RPMI8226 (cell line): ENCODE measurements around the gene POFUT2.

ENCODE experiments used
- DNase-seq: peaks from one replicate; pipeline ENCODE4 v3.0.0-alpha.2; 2015

The POFUT2 gene

DNA sequence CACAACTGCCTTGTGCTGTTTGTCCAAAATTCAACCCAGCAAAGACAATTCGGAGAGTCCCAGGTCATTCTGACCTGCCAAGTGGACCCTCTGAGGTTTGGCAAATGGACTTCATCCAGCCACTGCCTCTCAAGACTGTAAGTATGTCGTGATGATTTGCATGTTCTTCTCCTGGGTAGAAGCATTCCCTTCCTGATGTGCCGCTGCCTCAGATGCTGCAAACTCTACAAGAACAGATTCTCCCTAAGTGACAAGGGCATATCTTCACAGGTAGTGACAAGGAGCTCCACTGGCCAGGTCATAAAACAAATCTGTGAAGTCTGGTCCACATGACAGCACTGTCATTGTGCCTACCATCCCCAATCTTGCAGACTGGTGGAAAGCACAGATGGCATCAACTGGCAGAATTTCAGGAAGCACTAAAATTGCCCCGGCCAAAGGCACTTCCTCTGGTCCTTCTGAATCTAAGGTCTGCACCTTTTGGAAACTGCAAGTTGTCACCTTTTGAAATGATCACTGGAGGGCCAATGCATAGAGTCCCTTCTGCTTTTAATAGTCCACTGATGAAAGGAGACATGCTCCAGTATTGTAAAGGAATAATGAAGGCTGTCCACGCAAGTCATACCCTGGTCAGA is 27.4 kb downstream of the POFUT2 start:
- DNase-seq: peak; percentile 50

GRCh38 chr21:45259206-45259840 is 28.4 kb downstream of the POFUT2 start:
- no peak for DNase-seq

GRCh38 chr21:45258466-45258865 is 29.2 kb downstream of the POFUT2 start:
- DNase-seq: no peak

- no peak for DNase-seq
These were observed 29.9 kb downstream of the POFUT2 start for GRCh38 chr21:45257673-45258341.

DNA sequence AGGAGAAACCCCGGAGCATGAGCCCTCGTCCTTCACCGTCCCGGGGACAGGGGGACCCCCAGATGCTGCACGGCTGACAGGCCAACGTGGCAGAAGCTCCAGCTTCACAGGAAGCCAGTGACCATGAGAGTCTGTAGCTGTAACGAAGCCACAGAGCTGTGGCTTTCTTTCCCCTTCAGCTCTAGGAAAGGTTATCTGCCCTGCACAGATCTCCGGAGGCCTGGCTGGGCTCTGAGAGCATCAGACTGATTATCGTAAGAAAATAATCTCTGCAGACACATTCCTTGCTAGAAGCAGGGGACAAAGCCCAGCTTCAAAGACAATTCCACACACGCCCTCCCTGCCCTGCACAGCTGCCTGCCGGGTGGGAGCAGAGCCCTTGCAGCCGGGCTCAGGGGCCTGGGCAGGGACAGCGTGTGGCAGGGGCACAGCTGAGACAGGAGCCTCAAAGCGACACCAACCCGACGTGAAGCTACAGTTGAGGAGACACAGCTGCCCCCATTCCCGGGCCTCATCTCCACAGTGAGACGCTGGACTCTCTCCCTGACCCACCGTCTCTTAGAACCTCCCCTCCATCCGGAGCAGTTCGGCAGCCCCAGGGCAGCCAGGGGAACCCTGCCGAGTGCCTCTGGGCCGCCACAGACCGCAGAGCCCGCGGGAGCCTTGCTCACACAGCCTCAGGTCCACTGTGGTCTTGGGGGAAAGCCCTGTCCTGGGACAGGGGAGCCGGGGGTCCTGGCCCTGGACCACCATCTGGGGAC is 30.6 kb downstream of the POFUT2 start:
- DNase-seq: no peak

DNA sequence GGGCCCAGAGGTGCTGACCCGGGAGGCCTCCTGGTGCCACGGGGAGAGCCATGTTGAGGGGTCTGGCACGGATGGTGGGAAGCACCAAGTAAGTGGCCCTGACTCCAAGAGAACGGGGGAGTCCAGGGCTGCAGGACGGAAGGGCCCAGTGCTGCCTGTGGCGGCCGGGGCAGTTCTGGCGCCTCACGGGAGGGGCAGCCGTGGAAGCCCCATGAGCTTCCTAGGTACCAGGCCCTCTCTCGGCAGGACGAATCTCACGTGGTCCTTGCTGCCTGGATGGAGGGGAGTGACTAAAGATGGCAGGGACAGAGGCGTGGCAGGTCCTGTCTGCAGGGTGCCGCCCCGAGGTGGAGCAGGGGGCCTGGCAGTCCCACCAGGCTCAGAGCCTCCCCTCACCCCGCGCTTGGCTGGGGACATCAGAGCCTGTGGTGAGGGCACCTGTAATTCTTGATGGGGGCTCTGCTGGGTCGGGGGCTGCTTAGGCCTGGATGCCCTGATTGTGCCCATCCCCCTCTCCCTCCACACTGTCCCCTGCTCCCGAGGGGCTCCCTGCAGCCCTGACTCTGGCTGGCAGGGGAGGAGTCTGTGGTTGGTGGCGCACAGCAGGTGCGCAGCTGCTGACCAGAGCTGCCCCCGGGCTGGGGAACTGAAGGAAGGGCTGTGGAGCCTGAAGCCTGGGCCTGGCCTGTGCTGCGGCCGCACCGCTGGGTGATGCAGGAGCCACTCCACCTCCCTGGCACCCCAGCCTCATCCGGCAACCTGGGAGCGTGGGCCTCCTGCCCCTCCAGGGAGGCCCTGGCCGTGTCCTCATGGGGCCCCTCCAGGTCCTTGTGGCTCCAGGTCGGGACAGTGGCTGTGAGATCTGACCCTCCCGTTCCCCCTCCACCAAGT is 31.4 kb downstream of the POFUT2 start:
- DNase-seq: no peak

DNA sequence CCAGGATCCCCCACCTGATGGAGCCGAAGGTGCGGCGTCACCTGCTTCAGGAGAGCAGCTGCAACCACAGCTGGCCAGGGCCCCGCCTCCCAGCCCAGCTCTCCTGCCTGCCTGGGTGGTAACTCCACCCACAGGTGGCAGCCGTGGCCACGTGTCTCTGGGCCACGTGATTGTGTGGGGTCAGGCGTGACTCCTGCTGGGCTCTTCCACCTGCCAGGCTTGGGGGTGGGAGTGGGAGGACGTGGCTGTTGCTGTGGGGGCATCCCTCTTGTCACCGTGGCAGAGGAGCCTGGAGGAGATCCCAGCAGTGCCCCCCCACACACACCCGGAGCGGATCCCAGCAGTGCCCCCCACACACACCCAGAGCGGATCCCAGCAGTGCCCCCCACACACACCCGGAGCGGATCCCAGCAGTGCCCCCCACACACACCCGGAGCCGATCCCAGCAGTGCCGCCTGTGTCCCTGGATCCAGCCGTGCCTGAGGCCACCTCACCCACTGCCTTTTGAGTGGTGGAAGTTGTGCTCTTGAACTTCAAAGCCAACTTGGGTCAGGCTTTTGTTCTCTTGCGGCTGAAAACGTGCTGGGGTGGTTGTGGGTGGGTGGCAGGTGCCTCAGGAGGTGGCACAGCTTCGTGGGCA is 32.2 kb downstream of the POFUT2 start:
- peak; percentile 95 for DNase-seq

GRCh38 chr21:45254460-45254930 is 33.2 kb downstream of the POFUT2 start:
- DNase-seq: no peak

DNA sequence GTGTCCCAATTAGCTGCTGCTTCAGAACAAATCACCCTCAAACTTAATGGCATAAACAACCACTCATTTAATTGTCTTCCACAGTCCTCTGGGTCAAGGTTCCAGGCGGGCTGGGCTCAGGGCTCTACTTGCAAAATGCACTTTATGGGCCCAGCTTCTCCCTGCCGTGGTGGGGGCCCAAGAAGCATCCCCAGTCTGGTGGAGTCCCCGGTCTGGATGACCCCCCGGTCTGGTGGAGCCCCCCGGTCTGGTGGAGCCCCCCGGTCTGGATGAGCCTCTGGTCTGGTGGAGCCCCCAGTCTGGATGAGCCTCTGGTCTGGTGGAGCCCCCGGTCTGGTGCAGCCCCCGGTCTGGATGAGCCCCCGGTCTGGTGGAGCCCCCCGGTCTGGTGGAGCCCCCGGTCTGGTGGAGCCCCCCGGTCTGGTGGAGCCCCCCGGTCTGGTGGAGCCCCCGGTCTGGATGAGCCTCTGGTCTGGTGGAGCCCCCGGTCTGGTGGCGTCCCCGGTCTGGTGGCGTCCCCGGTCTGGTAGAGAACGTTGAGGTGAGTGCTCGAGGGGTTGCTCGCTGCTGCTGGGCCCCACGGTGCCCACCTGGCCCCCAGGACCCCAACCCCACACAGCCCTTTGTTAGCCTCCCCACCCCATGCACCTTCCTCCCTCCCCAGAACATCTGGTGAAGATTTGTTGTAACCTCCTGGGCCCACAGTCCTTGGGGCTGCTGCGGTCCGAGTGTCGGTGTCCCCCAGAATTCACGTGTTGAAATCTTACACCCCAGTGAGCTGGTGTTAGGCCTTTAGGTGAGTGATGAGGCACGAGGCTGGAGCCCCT is 33.8 kb downstream of the POFUT2 start:
- no peak for DNase-seq

GRCh38 chr21:45253180-45253579 is 34.5 kb downstream of the POFUT2 start:
- no peak for DNase-seq

DNA sequence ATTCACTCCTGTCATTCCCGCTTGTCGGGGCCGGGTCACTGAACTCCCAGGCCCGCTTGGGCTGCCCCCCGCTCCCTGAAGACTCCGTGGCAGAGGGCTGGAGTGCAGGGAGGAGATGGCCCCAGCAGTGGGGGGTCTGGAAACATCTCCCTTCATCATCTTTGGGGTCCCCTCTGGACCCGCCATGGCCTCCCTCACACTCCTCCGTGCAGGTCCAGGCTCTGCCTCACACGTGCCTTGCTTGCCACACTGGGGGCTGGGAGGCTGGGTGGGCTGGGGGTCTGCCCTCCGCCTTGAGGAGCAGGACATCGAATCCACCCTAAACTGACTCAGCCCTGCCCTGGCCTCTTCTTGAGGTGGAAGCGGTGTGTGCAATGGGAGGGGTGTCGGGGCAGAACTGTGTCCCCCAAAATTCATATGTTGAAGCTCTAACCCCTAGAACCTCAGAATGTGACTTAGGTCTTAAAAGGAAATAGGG is 35.2 kb downstream of the POFUT2 start:
- DNase-seq: no peak

DNA sequence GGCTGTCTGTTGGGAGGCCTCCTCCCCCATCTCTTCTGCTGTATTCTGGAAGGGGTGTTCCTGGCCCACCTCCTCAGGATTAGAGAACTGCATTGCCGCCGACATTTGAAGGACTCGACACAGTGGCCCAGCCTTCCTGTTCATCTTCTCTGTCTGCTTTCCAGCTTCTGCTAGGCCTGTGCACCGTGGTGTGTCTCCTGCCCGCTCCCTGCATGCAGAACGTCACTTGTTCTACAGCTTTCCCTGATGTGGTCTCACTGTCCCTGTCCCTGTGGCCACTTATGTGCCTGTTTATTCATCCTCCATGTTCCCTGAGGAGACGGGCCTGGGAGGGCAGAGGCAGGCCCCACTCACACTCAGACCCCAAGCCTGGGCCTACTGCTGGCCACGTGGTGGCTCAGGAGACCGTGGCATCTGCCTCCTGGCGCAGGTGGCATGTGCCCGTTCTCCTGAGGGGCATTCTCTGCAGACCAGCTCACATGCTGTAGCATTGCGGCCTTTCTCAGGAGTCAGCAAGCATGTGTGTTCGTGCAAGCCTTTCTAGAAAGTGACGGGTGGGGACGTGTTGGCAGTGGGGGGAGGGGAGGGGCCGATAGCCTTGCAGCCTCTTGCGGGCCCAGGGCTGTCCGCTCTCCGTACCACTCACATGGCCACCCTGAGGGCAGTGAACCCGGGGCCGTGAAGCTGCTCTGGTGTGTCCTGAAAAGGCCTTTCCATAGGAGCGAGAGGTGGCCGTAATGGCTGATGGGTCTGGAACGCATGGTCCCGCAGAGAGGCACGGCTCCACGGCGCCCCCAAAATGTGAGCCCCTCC is 35.9 kb downstream of the POFUT2 start:
- DNase-seq: no peak

- no peak for DNase-seq
These were observed 36.6 kb downstream of the POFUT2 start for GRCh38 chr21:45250914-45251634.

GRCh38 chr21:45250272-45250671 is 37.4 kb downstream of the POFUT2 start:
- no peak for DNase-seq

- no peak for DNase-seq
These were observed 38.1 kb downstream of the POFUT2 start for GRCh38 chr21:45249626-45250025.

GRCh38 chr21:45248893-45249381 is 38.8 kb downstream of the POFUT2 start:
- no peak for DNase-seq

- no peak for DNase-seq
These were observed 39.3 kb downstream of the POFUT2 start for GRCh38 chr21:45248301-45248892.
